OCI-LY3 (cell line): ENCODE measurements around the gene RBM33.

Experiments
- EZH2phosphoT487 ChIP-seq: fragments of 200-600 bp; shearing (Covaris generic); IDR thresholded peaks from 2 replicates; pipeline ENCODE4 v1.6.1; 2018; ENCODE audit warnings: antibody characterized with exemption, mixed run types, low read depth
- TF ChIP-seq, protein P1 (sequence below): fragments of 200-600, 300-600 bp; sonication (generic); IDR thresholded peaks from 2 replicates; pipeline ENCODE4 v1.5.1; 2014; ENCODE audit warnings: antibody characterized with exemption, low read length, low read depth

DNA sequence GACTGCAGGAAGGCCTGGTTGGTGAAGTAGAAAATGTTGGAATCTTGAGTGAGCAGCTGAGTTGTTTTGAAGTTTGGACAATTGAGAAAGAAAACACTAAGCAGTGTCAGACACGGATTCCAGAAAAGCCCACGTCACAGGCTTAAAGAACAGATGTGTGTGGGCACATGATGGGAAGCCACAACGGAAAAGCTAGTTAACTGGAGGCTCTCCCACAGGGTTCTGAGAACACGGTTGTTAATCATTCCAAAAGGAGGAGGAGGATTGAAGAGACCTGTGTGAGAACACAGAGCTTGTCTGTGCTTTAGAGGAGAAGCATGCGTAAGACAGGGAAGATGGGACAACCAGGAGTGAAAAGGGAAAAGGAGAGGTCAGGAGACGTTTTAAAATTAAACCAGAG, 125.2 kb downstream of the RBM33 start:
- TF ChIP-seq, protein P1, sequence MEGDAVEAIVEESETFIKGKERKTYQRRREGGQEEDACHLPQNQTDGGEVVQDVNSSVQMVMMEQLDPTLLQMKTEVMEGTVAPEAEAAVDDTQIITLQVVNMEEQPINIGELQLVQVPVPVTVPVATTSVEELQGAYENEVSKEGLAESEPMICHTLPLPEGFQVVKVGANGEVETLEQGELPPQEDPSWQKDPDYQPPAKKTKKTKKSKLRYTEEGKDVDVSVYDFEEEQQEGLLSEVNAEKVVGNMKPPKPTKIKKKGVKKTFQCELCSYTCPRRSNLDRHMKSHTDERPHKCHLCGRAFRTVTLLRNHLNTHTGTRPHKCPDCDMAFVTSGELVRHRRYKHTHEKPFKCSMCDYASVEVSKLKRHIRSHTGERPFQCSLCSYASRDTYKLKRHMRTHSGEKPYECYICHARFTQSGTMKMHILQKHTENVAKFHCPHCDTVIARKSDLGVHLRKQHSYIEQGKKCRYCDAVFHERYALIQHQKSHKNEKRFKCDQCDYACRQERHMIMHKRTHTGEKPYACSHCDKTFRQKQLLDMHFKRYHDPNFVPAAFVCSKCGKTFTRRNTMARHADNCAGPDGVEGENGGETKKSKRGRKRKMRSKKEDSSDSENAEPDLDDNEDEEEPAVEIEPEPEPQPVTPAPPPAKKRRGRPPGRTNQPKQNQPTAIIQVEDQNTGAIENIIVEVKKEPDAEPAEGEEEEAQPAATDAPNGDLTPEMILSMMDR: no peak
- TF ChIP-seq EZH2phosphoT487: no peak
